HG03095 (cell line): ENCODE measurements around the gene ST7L.

Experiments used
- ATAC-seq: cut with Tn5 transposase; IDR thresholded peaks from one replicate; pipeline ENCODE4 v1.9.1; 2021; ENCODE audit warnings: moderate library complexity; ENCODE audit not compliant: unreplicated experiment

ST7L gene

DNA sequence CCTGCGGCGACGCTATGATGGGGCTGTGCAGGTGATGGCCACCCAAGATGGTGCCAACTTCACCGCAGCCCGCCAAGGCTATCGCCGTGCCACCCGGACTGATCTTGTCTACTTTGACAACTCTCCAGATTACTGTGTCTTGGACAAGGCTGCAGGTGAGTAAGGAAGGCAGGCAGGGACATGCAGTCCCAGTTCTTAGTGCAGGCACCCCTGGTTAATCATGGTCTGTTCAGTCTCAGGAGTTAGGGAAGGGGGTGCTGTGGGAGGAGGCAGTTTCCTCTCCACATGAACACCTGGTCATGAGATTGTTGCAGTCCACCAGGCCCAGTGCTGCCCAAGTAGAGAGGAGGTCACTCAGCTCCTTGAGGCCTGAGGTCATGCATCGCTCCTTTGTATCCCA is 101.7 kb downstream of the ST7L start:
- no peak for ATAC-seq

- ATAC-seq: no peak
Measured at GRCh38 chr1:112516141-112516540, 102.8 kb downstream of the ST7L start.

- no peak for ATAC-seq
Measured at GRCh38 chr1:112515311-112516009, 103.5 kb downstream of the ST7L start.

GRCh38 chr1:112514901-112515300 is 104.0 kb downstream of the ST7L start:
- ATAC-seq: no peak

DNA sequence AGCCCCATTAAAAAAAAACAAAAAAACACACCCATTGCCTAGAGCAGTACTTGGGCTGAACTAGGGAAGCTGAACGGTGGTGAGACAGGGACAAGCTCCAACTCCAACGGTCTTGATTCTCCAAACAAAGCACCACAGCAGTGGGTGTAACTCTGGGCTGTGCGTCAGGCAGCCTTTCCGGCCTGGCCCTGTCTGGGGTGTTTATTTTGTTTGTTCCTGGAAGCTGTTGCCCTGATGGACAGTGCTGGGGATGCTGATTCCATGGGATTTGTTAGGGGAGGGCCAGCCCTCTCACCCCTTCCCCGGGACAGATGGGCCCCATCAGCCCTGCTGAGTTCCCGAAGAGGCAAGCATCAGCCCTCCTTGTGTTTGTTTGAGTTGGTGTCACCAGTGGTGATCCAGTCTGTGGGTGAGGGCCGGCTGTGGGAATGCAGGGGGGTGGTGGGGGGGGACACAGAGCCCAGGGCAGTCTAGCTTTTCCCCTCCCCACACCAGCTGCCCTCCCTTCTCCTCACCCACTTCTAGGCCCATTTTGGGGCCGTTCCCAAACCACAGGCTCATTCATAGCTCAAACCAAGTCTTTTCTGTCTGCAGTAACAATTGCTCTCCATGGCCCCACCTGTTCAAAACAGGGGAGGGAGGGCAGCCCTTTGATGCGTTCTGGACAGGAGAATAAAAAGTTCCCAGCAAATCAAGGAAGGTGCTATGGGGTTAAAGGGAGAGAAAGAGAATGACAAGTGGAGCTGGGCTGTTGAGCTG is 105.7 kb downstream of the ST7L start:
- no peak for ATAC-seq

DNA sequence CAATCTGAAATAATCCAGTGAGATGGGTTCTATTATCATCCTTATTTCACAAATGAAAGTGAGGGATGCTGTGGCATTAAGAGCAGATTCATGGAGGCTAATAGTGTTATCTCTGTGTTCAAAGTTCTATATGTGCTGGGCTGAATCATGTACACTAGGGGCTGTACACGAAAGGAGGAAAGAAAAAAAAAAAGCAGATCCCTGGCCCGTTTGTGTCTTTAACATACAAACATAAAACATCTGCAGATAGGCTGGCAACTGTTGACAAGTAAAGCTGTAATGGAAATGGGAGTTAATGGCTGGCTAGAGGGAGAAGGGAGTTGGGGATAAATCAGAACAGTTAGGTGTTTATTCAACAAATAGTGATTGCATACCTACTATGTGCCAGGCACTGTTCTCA is 107.0 kb downstream of the ST7L start:
- ATAC-seq: no peak

GRCh38 chr1:112510340-112510739 is 108.6 kb downstream of the ST7L start:
- no peak for ATAC-seq

- ATAC-seq: no peak
Measured at GRCh38 chr1:112509660-112510178, 109.2 kb downstream of the ST7L start.

- no peak for ATAC-seq
Measured at GRCh38 chr1:112509005-112509659, 109.8 kb downstream of the ST7L start.

DNA sequence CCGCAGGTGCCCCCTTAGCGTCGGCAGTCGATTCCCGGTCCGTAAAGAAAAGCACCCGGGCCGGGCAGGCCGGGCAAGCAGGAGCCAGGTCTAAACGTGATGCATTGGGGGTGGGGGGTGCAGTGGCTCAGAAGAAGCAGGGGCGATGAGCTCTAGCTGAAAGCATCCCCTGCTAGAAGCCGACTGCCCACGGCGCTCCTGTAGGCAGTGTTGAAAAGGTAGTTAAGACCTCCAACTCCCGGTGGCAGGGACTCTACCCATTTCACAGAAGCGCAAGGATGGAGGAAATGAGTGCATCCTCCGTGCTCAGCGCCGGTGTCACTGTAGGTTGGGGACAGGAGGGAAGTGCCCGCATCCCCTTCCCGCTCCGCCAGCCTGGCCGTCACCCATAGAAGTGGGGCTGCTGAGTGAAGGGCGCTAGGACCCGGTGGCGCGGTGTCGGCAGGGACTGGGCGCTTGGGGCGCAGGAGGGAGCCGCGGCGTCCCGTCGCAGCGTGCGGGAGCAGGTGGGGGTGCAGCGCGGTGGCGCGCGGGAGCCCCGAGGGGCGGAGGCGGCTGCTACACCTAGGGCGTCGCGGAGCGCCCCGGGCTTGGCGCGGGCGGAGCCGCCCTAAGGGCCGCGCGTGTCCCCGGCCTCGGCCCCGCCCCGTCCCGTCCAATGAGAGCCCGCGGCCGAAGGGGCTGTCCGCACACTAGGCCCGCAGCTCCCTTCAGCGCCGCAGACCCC is 110.5 kb downstream of the ST7L start, which contains the start of gene WNT2B:
Gene WNT2B, plus strand, starts transcription at position 688 of the 727 bp plus-strand sequence. CDS start 298 bp downstream, outside the sequence.
- ATAC-seq: no peak

DNA sequence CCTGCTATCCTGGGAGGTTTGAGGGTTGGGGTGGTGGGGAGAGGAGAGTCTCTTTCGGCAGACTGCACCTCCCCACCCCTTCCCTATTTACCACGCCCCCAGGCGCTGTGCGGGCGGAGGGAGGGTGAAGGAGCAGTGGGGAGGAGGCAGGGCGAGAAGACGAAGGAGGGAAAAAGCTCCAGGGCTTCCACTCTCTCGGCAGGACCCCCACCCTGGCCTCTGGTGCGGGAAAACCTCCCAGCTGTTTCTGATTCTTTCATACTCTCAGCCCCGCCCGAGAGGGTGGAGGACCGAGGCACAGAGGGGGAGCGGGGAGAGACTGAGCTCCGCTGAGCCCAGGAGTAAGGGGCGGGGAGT is 111.0 kb downstream of the ST7L start:
- ATAC-seq: no peak

- ATAC-seq: no peak
Measured at GRCh38 chr1:112507336-112507735, 111.6 kb downstream of the ST7L start.

DNA sequence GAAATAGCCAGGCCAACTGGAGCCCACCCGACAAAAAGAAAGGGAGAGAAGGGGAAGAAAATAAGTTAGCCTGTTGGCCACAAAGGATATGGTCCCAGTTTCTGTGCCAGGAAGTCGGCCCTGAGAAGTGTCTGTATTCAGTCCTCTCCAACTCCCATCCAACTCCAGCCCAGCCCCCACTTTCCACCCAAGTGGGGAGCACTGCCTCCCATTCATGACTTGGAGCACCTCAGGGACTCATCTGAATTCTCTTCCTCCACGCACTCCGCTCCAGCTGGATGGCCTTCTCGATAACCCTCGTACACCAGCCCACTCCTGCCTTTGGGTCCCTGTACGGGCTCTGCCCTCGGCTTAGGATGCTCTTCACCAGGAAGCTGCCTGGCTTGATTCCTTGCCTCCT is 112.2 kb downstream of the ST7L start:
- ATAC-seq: no peak

- ATAC-seq: no peak
Measured at GRCh38 chr1:112506306-112506705, 112.6 kb downstream of the ST7L start.

DNA sequence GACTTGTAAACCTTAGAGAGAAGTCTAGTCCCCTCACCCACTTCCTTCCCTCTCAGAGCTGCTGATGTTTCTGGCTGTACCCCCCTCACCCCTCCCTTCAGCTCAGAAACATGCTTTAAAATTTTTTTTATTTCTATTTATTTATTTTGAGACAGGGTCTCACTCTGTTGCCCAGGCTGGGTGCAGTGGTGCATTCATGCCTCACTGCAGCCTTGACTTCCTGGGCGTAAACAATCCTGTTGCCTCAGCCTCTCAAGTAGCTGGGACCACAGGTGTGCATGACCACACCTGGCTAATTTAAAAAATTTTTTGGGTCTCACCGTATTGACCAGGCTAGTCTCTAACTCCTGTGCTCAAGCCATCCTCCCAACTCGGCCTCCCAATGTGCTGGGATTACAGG is 113.1 kb downstream of the ST7L start:
- no peak for ATAC-seq

GRCh38 chr1:112505400-112505785 is 113.5 kb downstream of the ST7L start:
- ATAC-seq: no peak

- ATAC-seq: no peak
Measured at GRCh38 chr1:112504661-112505399, 114.1 kb downstream of the ST7L start.

- ATAC-seq: no peak
Measured at GRCh38 chr1:112504001-112504660, 114.8 kb downstream of the ST7L start.

GRCh38 chr1:112502826-112503225 is 116.1 kb downstream of the ST7L start:
- no peak for ATAC-seq
